Measurements from ENCODE around the gene HMMR. TPM values are rescaled to one million over a fixed set of nuclear protein-coding genes. Genes with fewer than 3 reads are reported as not detected.

HMMR gene
- polyA plus RNA-seq, 6 donors from 2014 or later = 0.38 to 1.3 (median 0.92) TPM; not detected in 1

- ATAC-seq (ENCODE audit: low read depth in 2 of 2) (no peak), DNase-seq (peak; percentile 31)
- Mint-ChIP-seq H3K4me1 (peaks cover 38 to 43% (median 41%) of the 10 kb centered on the region in 3 donors), H3K36me3 (no peaks in the 10 kb centered on the region), H3K27ac (peak overlapping the region; percentile 97 to 100 (median 99)), H3K9me3 (no peaks in the 10 kb centered on the region), H3K27me3 (no peaks in the 10 kb centered on the region), H3K4me3 (peak overlapping the region; percentile 91 to 99 (median 98))
Observed at GRCh38 chr5:163504079-163504931, 43.9 kb downstream of the HMMR start.

- Mint-ChIP-seq H3K9me3 (no peaks in the 10 kb centered on the region), H3K36me3 (no peaks in the 10 kb centered on the region), H3K4me1 (peaks cover 42 to 45% (median 44%) of the 10 kb centered on the region in 3 donors), H3K4me3 (peak overlapping the region; percentile 91 to 99 (median 98)), H3K27me3 (no peaks in the 10 kb centered on the region), H3K27ac (peak overlapping the region; percentile 97 to 100 (median 99))
- no peak for DNase-seq
- no peak for ATAC-seq (ENCODE audit: low read depth in 2 of 2)
Observed at GRCh38 chr5:163505049-163505367, 44.6 kb downstream of the HMMR start.

- Mint-ChIP-seq H3K9me3 (no peaks in the 10 kb centered on the region), H3K27me3 (no peaks in the 10 kb centered on the region), H3K27ac (peak within 1 kb of the TSS; percentile 97 to 100 (median 99)), H3K4me1 (peaks cover 42 to 49% (median 48%) of the 10 kb centered on the region in 3 donors), H3K36me3 (no peaks in the 10 kb centered on the region), H3K4me3 (peak within 1 kb of the TSS; percentile 91 to 99 (median 98))
- DNase-seq = peak; percentile 96
- peak; percentile 86 for ATAC-seq (ENCODE audit: low read depth in 2 of 2)
Observed at GRCh38 chr5:163505368-163506094, 45.1 kb downstream of the HMMR start, which contains the start of gene MAT2B. TSS of gene MAT2B (plus strand) at chr5:163505619. CDS start at chr5:163505687, 68 bp downstream.

- DNase-seq = no peak
- Mint-ChIP-seq H3K27ac (peak overlapping the region; percentile 97 to 100 (median 99)), H3K27me3 (no peaks in the 10 kb centered on the region), H3K9me3 (no peaks in the 10 kb centered on the region), H3K4me3 (peak overlapping the region; percentile 91 to 99 (median 98)), H3K36me3 (no peaks in the 10 kb centered on the region), H3K4me1 (peaks cover 45 to 54% (median 52%) of the 10 kb centered on the region in 3 donors)
- peak; percentile 7 to 11 for ATAC-seq (ENCODE audit: low read depth in 2 of 2)
Observed at GRCh38 chr5:163506095-163506457, 45.6 kb downstream of the HMMR start.

- Mint-ChIP-seq H3K9me3 (no peaks in the 10 kb centered on the region), H3K27ac (peak overlapping the region; percentile 97 to 100 (median 99)), H3K27me3 (no peaks in the 10 kb centered on the region), H3K4me1 (peaks cover 46 to 56% (median 53%) of the 10 kb centered on the region in 3 donors), H3K36me3 (no peaks in the 10 kb centered on the region), H3K4me3 (peak overlapping the region; percentile 91 to 99 (median 98))
- ATAC-seq (ENCODE audit: low read depth in 2 of 2) (no peak), DNase-seq (no peak)
Observed at GRCh38 chr5:163506726-163507125, 46.3 kb downstream of the HMMR start.

- Mint-ChIP-seq H3K4me3 (peak overlapping the region; percentile 69 to 99 (median 86)), H3K4me1 (peaks cover 39 to 61% (median 59%) of the 10 kb centered on the region in 3 donors), H3K27ac (peak overlapping the region; percentile 90 to 97 (median 94)), H3K9me3 (no peaks in the 10 kb centered on the region), H3K36me3 (no peaks in the 10 kb centered on the region), H3K27me3 (no peaks in the 10 kb centered on the region)
- ATAC-seq (ENCODE audit: low read depth in 2 of 2) = no peak
- DNase-seq = no peak
Observed at GRCh38 chr5:163508753-163509152, 48.3 kb downstream of the HMMR start.

GRCh38 chr5:163509291-163509951, 49.0 kb downstream of the HMMR start:
- ATAC-seq (ENCODE audit: low read depth in 2 of 2) = no peak
- no peak for DNase-seq
- Mint-ChIP-seq H3K27me3 (no peaks in the 10 kb centered on the region), H3K36me3 (no peaks in the 10 kb centered on the region), H3K4me3 (peak overlapping the region; percentile 69 to 99 (median 86)), H3K27ac (peak overlapping the region; percentile 90 to 97 (median 94)), H3K9me3 (no peaks in the 10 kb centered on the region), H3K4me1 (peaks cover 32 to 59% (median 55%) of the 10 kb centered on the region in 3 donors)

GRCh38 chr5:163512526-163512925, 52.1 kb downstream of the HMMR start:
- H3K4me1 Mint-ChIP-seq = peaks cover 16 to 51% (median 43%) of the 10 kb centered on the region in 3 donors
- no peaks in the 10 kb centered on the region for H3K9me3 Mint-ChIP-seq
- H3K27ac Mint-ChIP-seq = peak overlapping the region in 4 of 6 donors; percentile 36 to 78 (median 58)
- peaks cover 0 to 2% of the 10 kb centered on the region in 2 donors for H3K36me3 Mint-ChIP-seq
- ATAC-seq (ENCODE audit: low read depth in 2 of 2) (no peak), DNase-seq (no peak)
- H3K4me3 Mint-ChIP-seq = peak overlapping the region in 4 of 8 donors; percentile 26 to 84 (median 60)
- no peaks in the 10 kb centered on the region for H3K27me3 Mint-ChIP-seq

- Mint-ChIP-seq H3K4me1 (peaks cover 0 to 3% (median 0%) of the 10 kb centered on the region in 3 donors), H3K4me3 (no peak overlapping the region), H3K36me3 (peaks cover 0 to 7% of the 10 kb centered on the region in 2 donors), H3K9me3 (peaks cover 0 to 5% (median 1%) of the 10 kb centered on the region in 7 donors), H3K27me3 (no peaks in the 10 kb centered on the region), H3K27ac (peak overlapping the region in 1 of 6 donors; percentile 76)
- DNase-seq (no peak), ATAC-seq (ENCODE audit: low read depth in 2 of 2) (no peak)
Observed at GRCh38 chr5:163525096-163525495, 64.7 kb downstream of the HMMR start.

GRCh38 chr5:163529698-163530097, 69.3 kb downstream of the HMMR start:
- ATAC-seq (ENCODE audit: low read depth in 2 of 2) (no peak), DNase-seq (no peak)
- Mint-ChIP-seq H3K27ac (no peak overlapping the region), H3K9me3 (peaks cover 0 to 5% (median 0%) of the 10 kb centered on the region in 7 donors), H3K36me3 (no peaks in the 10 kb centered on the region), H3K4me3 (no peak overlapping the region), H3K27me3 (peaks cover 0 to 7% (median 4%) of the 10 kb centered on the region in 3 donors), H3K4me1 (peaks cover 0 to 7% (median 6%) of the 10 kb centered on the region in 3 donors)

- Mint-ChIP-seq H3K27ac (no peak overlapping the region), H3K4me3 (no peak overlapping the region), H3K36me3 (no peaks in the 10 kb centered on the region), H3K9me3 (no peaks in the 10 kb centered on the region), H3K4me1 (peaks cover 0 to 19% (median 17%) of the 10 kb centered on the region in 3 donors), H3K27me3 (peaks cover 0 to 8% (median 4%) of the 10 kb centered on the region in 3 donors)
- DNase-seq (no peak), ATAC-seq (ENCODE audit: low read depth in 2 of 2) (no peak)
Observed at GRCh38 chr5:163531272-163531671, 70.8 kb downstream of the HMMR start.

- ATAC-seq (ENCODE audit: low read depth in 2 of 2) = no peak
- H3K9me3 Mint-ChIP-seq = peaks cover 0 to 5% (median 2%) of the 10 kb centered on the region in 7 donors
- no peak for DNase-seq
- peaks cover 0 to 19% (median 4%) of the 10 kb centered on the region in 3 donors for H3K27me3 Mint-ChIP-seq
- H3K27ac Mint-ChIP-seq = peak overlapping the region in 1 of 6 donors; percentile 71
- H3K36me3 Mint-ChIP-seq = no peaks in the 10 kb centered on the region
- H3K4me3 Mint-ChIP-seq = no peak overlapping the region
- peaks cover 0 to 19% (median 17%) of the 10 kb centered on the region in 3 donors for H3K4me1 Mint-ChIP-seq
Observed at GRCh38 chr5:163532171-163533084, 72.0 kb downstream of the HMMR start.

Data from naive B cell (primary cell).